Coronary artery (tissue), 2 donors: ENCODE results near the gene RASAL2.

ENCODE experiments used
- DNase-seq: peaks from one replicate; pipeline ENCODE4 v3.0.0-alpha.2; 2017; ENCODE audit warnings: low spot score
- H3K27ac ChIP-seq, 2 donors: fragments of 200-600 bp; sonication (generic); one replicate each; pipeline ENCODE4 v1.5.1; 2016 to 2019
- H3K4me3 ChIP-seq: fragments of 200-600 bp; sonication (generic); 2 replicates; pipeline ENCODE4 v1.5.1; 2016; ENCODE audit warnings: mild to moderate bottlenecking, moderate library complexity
- CTCF ChIP-seq: fragments of 200-600 bp; sonication (generic); IDR thresholded peaks from one replicate; pipeline ENCODE4 v1.5.1; 2019; ENCODE audit warnings: antibody characterized with exemption

Gene RASAL2

DNA sequence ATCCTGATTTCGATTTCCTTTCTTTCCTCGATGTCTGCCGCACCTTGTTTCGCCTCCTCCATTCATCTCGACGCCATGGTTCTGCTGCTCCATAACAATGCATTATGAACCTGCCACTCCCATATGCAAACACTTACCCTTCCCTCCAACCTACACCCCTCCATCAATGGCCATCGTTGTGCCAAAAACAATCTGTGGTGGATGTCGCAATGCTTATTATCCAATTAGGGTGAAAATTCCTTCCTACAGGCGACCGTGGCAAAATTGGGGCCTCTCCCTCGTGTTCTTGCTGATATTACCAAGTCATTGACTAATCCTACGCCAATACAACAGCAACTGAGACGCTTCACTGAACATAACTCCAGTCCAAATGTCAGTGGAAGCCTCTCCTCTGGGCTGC lies 362.6 kb downstream of the RASAL2 start:
- TF ChIP-seq CTCF = no peak
- Histone ChIP-seq H3K4me3 (no peak overlapping the region), H3K27ac (no peak overlapping the region)
- DNase-seq = no peak

- no peak for DNase-seq
- no peak overlapping the region for H3K27ac ChIP-seq
- no peak for TF ChIP-seq CTCF
Observed at GRCh38 chr1:178457651-178458050, 363.7 kb downstream of the RASAL2 start.

DNA sequence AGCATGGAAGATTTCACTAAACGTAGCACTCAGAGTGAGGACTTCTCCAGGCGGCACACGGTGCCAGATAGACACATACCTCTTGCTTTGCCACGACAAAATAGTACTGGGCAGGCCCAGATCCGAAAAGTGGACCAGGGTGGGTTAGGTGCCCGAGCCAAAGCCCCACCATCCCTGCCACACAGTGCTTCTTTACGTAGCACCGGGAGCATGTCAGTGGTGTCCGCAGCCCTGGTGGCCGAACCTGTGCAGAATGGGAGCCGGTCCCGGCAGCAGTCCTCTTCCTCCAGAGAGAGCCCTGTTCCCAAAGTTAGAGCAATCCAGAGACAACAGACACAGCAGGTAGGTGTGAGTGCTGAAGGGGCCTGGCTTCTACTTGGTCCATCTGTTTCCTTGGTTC lies 364.3 kb downstream of the RASAL2 start:
- DNase-seq = no peak
- TF ChIP-seq CTCF = no peak
- Histone ChIP-seq H3K4me3 (no peak overlapping the region), H3K27ac (no peak overlapping the region)

More at GRCh38 chr1:178457651-178458050, 363.7 kb downstream of the RASAL2 start:
- H3K4me3 ChIP-seq = no peak overlapping the region

GRCh38 chr1:178461104-178461503 lies 367.2 kb downstream of the RASAL2 start:
- no peak overlapping the region for H3K27ac ChIP-seq
- no peak for DNase-seq
- no peak overlapping the region for H3K4me3 ChIP-seq
- TF ChIP-seq CTCF = no peak

- H3K27ac ChIP-seq = no peak overlapping the region
- no peak overlapping the region for H3K4me3 ChIP-seq
- TF ChIP-seq CTCF = no peak
- no peak for DNase-seq
Observed at GRCh38 chr1:178461701-178462100, 367.8 kb downstream of the RASAL2 start.

GRCh38 chr1:178464141-178464540 lies 370.2 kb downstream of the RASAL2 start:
- Histone ChIP-seq H3K27ac (no peak overlapping the region), H3K4me3 (no peak overlapping the region)
- TF ChIP-seq CTCF = no peak
- no peak for DNase-seq

DNA sequence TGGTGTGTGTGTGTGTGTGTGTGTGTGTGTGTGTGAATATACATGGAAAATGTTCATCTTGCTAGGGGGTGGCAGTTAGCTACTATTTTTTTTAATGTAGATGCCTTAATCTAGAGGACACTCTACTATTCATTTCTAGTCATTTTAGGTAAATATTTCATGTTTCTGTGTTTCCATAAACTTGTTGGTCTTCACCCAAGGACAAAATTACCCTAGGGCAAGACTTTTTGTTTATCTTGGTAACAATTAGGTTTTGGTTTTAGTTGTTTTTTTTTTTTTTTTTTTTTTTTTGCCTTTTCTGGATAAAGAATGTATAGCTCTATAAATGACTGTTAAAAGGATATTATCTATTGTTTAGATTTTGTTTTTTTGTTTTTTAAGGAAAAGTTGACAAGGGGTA lies 370.7 kb downstream of the RASAL2 start:
- TF ChIP-seq CTCF = no peak
- no peak for DNase-seq

More for the DNA sequence above, 370.7 kb downstream of the RASAL2 start:
- Histone ChIP-seq H3K4me3 (no peak overlapping the region), H3K27ac (no peak overlapping the region)
